H1 (cell line): ENCODE data around the gene GJD4. TPM values are rescaled to one million over a fixed set of nuclear protein-coding genes. Genes with fewer than 3 reads are reported as not detected.

Experiments used
- CTCF ChIA-PET: fragments of 300-600 bp; sonication (Branson Sonifier 250); formaldehyde crosslinking; loops from one replicate; lab custom pipeline; 2021; ENCODE audit not compliant: partially characterized antibody; lab: Charles Lee
- POLR2A ChIA-PET: fragments of 300-600 bp; sonication (Branson Sonifier 250); formaldehyde crosslinking; loops from one replicate; lab custom pipeline; 2021; ENCODE audit warnings: inconsistent platforms; ENCODE audit not compliant: partially characterized antibody; lab: Charles Lee
- DNase-seq, 2 experiments: peaks; one replicate each; pipeline versions ENCODE4 v3.0.0 to v3.0.0-alpha.2; 2010 to 2022; ENCODE audit warnings: low spot score in 2 of 2, low read depth in 1 of 2, mixed read lengths in 1 of 2
- FAIRE-seq: peaks from 2 replicates; lab custom pipeline; 2011; peaks lifted over from hg19 to GRCh38; lab: Jason Lieb, UNC
- H2AFZ ChIP-seq: 2 replicates; pipeline ENCODE4 v1.8.1; 2012; ENCODE audit warnings: low read length, inconsistent platforms
- H2AK5ac ChIP-seq: 2 replicates; pipeline ENCODE4 v1.6.1; 2013; ENCODE audit warnings: low read depth, low read length
- H2BK120ac ChIP-seq: replicated peaks from 2 replicates; pipeline ENCODE3; 2013; ENCODE audit warnings: low read depth, low read length, inconsistent platforms
- H2BK12ac ChIP-seq: 2 replicates; pipeline ENCODE4 v1.6.1; 2013; ENCODE audit warnings: low read depth, low read length
- H2BK15ac ChIP-seq: 2 replicates; pipeline ENCODE4 v1.6.1; 2013; ENCODE audit warnings: low read length
- H2BK20ac ChIP-seq: 2 replicates; pipeline ENCODE4 v1.6.1; 2013; ENCODE audit warnings: low read length
- H2BK5ac ChIP-seq: 2 replicates; pipeline ENCODE4 v1.6.1; 2013; ENCODE audit warnings: low read depth, low read length
- H3K14ac ChIP-seq: 2 replicates; pipeline ENCODE4 v1.6.1; 2013; ENCODE audit warnings: inconsistent platforms; ENCODE audit not compliant: insufficient read length
- H3K18ac ChIP-seq: 2 replicates; pipeline ENCODE4 v1.6.1; 2013; ENCODE audit warnings: low read length; ENCODE audit errors: extremely low read depth
- H3K23ac ChIP-seq: 2 replicates; pipeline ENCODE4 v1.6.1; 2013; ENCODE audit warnings: inconsistent platforms; ENCODE audit not compliant: insufficient read length
- H3K23me2 ChIP-seq: 2 replicates; pipeline ENCODE4 v1.6.1; 2013; ENCODE audit warnings: low read depth, low read length
- H3K27ac ChIP-seq: 2 replicates; pipeline ENCODE4 v1.6.1; 2011; ENCODE audit warnings: low read depth, low read length, inconsistent platforms
- H3K27me3 ChIP-seq, 4 experiments: replicated peaks in 1 of 4; 1 replicate in 1 of 4; 2 replicates in 3 of 4; pipeline versions ENCODE4 v1.6.1 to v1.8.1; 2011 to 2013; ENCODE audit warnings: low read length in 3 of 4, mild to moderate bottlenecking in 3 of 4, inconsistent platforms in 2 of 4, mixed read lengths in 2 of 4, moderate library complexity in 1 of 4; ENCODE audit not compliant: control insufficient read depth in 3 of 4, insufficient read depth in 3 of 4; ENCODE audit errors: extremely low read depth in 1 of 4
- H3K36me3 ChIP-seq, 4 experiments: 2 replicates each; pipeline versions ENCODE4 v1.6.1 to v1.8.1; 2011 to 2013; ENCODE audit warnings: mild to moderate bottlenecking in 4 of 4, low read length in 3 of 4, moderate library complexity in 2 of 4, control low read depth in 1 of 4, inconsistent platforms in 1 of 4; ENCODE audit not compliant: insufficient read depth in 4 of 4, control insufficient read depth in 2 of 4
- H3K4ac ChIP-seq: replicated peaks from 2 replicates; pipeline ENCODE3; 2013; ENCODE audit warnings: low read length, low read depth, mixed read lengths, inconsistent platforms; ENCODE audit not compliant: insufficient read length
- H3K4me1 ChIP-seq, 4 experiments: replicated peaks in 1 of 4; 1 replicate in 1 of 4; 2 replicates in 3 of 4; pipeline versions ENCODE4 v1.6.1 to v1.8.1; 2011 to 2013; ENCODE audit warnings: low read length in 3 of 4, inconsistent platforms in 2 of 4, mixed read lengths in 1 of 4; ENCODE audit not compliant: insufficient read depth in 4 of 4, control insufficient read depth in 3 of 4
- H3K4me2 ChIP-seq, 2 experiments: 2 replicates each; pipeline versions ENCODE4 v1.6.1 to v1.8.1; 2011 to 2013; ENCODE audit warnings: low read depth in 2 of 2, low read length in 2 of 2, control low read depth in 1 of 2, inconsistent platforms in 1 of 2, mild to moderate bottlenecking in 1 of 2; ENCODE audit not compliant: insufficient read depth in 1 of 2
- H3K4me3 ChIP-seq, 4 experiments: fragments of 200-600, 300-600 bp in 1 of 4; sonication (generic), shearing (Covaris generic), sonication (Bioruptor Twin) in 1 of 4; 2 replicates each; pipeline versions ENCODE4 v1.5.1 to v1.8.1; 2011 to 2016; ENCODE audit warnings: low read length in 4 of 4, low read depth in 3 of 4, control low read depth in 2 of 4, inconsistent platforms in 2 of 4, mild to moderate bottlenecking in 2 of 4, mixed read lengths in 1 of 4, moderate library complexity in 1 of 4; ENCODE audit not compliant: insufficient read depth in 2 of 4; ENCODE audit errors: extremely low read depth in 1 of 4
- H3K56ac ChIP-seq: replicated peaks from 2 replicates; pipeline ENCODE3; 2013; ENCODE audit warnings: low read depth, mild to moderate bottlenecking, mixed read lengths, low read length, inconsistent platforms; ENCODE audit not compliant: insufficient read length
- H3K79me1 ChIP-seq: 2 replicates; pipeline ENCODE4 v1.6.1; 2013; ENCODE audit warnings: low read depth, low read length, control low read depth
- H3K79me2 ChIP-seq, 2 experiments: 2 replicates each; pipeline versions ENCODE4 v1.6.1 to v1.8.1; 2012 to 2013; ENCODE audit warnings: low read length in 2 of 2, mild to moderate bottlenecking in 2 of 2, inconsistent platforms in 1 of 2; ENCODE audit not compliant: insufficient read depth in 2 of 2, control insufficient read depth in 1 of 2
- H3K9ac ChIP-seq, 4 experiments: replicated peaks in 1 of 4; 1 replicate in 1 of 4; 2 replicates in 3 of 4; pipeline versions ENCODE4 v1.6.1 to v1.8.1; 2011 to 2013; ENCODE audit warnings: low read depth in 3 of 4, low read length in 3 of 4, control low read depth in 2 of 4, mild to moderate bottlenecking in 2 of 4, moderate library complexity in 2 of 4, inconsistent platforms in 1 of 4; ENCODE audit errors: extremely low read depth in 1 of 4
- H3K9me3 ChIP-seq, 2 experiments: 2 replicates each; pipeline versions ENCODE4 v1.6.1 to v1.8.1; 2012 to 2013; ENCODE audit warnings: mild to moderate bottlenecking in 2 of 2, moderate library complexity in 2 of 2, control low read depth in 1 of 2, inconsistent platforms in 1 of 2, low read depth in 1 of 2, low read length in 1 of 2, mixed read lengths in 1 of 2; ENCODE audit not compliant: insufficient read depth in 2 of 2
- H4K20me1 ChIP-seq, 2 experiments: replicated peaks in 1 of 2; 2 replicates each; pipeline versions ENCODE3 to v1.8.1; 2011 to 2013; ENCODE audit warnings: inconsistent platforms in 2 of 2, low read length in 2 of 2, mild to moderate bottlenecking in 1 of 2; ENCODE audit not compliant: insufficient read depth in 2 of 2, control insufficient read depth in 1 of 2
- H4K5ac ChIP-seq: 2 replicates; pipeline ENCODE4 v1.6.1; 2013; ENCODE audit warnings: low read length, low read depth, mixed read lengths, inconsistent platforms; ENCODE audit not compliant: insufficient read length
- H4K8ac ChIP-seq: 2 replicates; pipeline ENCODE4 v1.8.0; 2013; ENCODE audit warnings: mild to moderate bottlenecking, moderate library complexity, low read length, inconsistent platforms; ENCODE audit not compliant: insufficient read depth; ENCODE audit errors: extremely low read depth
- H4K91ac ChIP-seq: replicated peaks from 2 replicates; pipeline ENCODE3; 2013; ENCODE audit warnings: low read length, mixed read lengths, inconsistent platforms; ENCODE audit not compliant: insufficient read length
- CBX5 ChIP-seq: fragments of 300-800, 300-1000 bp; sonication (generic); IDR thresholded peaks from 2 replicates; pipeline ENCODE4 v1.7.1; 2016; ENCODE audit warnings: antibody characterized with exemption, low read length, low read depth
- CBX8 ChIP-seq: fragments of 300-800, 300-1000 bp; sonication (generic); IDR thresholded peaks from 2 replicates; pipeline ENCODE4 v1.7.1; 2016; ENCODE audit warnings: low read depth, low read length, borderline replicate concordance
- CHD1 ChIP-seq: IDR thresholded peaks from 2 replicates; pipeline ENCODE4 v1.6.1; 2012; ENCODE audit warnings: low read depth, low read length, improper control_type of control experiment
- GABPA ChIP-seq: IDR thresholded peaks from 2 replicates; pipeline ENCODE4 v1.6.1; 2011; ENCODE audit warnings: mild to moderate bottlenecking, low read length, moderate library complexity, borderline replicate concordance; ENCODE audit not compliant: insufficient read depth
- HDAC6 ChIP-seq: IDR thresholded peaks from one replicate; pipeline ENCODE4 v1.7.1; 2012; ENCODE audit warnings: low read depth, mild to moderate bottlenecking, inconsistent platforms, low read length, moderate library complexity
- SAP30 ChIP-seq: fragments of 300-600 bp; sonication (generic); IDR thresholded peaks from 2 replicates; pipeline ENCODE4 v1.7.1; 2012; ENCODE audit warnings: low read length, moderate library complexity, mild to moderate bottlenecking, inconsistent platforms; ENCODE audit not compliant: insufficient read depth, insufficient replicate concordance
- SIX5 ChIP-seq: IDR thresholded peaks from 2 replicates; pipeline ENCODE4 v1.6.1; 2011; ENCODE audit warnings: mild to moderate bottlenecking, low read depth, low read length
- SP2 ChIP-seq: IDR thresholded peaks from 2 replicates; pipeline ENCODE4 v1.6.1; 2012; ENCODE audit warnings: mild to moderate bottlenecking, low read length, inconsistent platforms
- ZNF274 ChIP-seq: IDR thresholded peaks from 2 replicates; pipeline ENCODE4 v1.7.0; 2012; ENCODE audit warnings: low read length, borderline replicate concordance; ENCODE audit errors: extremely low read depth
- polyA plus RNA-seq, 7 experiments: library from polyadenylated mRNA; depleted of rRNA in 3 of 7; stranded (reverse) in 5 of 7; unstranded in 2 of 7; fragments of >200 nt in 5 of 7; fragments of 200-250 nt in 2 of 7; gene quantifications; 1 replicate in 5 of 7; 2 replicates in 1 of 7; 4 replicates in 1 of 7; pipeline versions ENCODE4 v1.2.1 to v1.2.3, GENCODE V29; 2011 to 2013; ENCODE audit warnings: missing spikeins in 2 of 7, mixed read lengths in 2 of 7
- total RNA-seq: library from RNA; stranded (reverse); fragmentation: NEBNext Ultra II Directional; extraction: Animal tissue kit (Norgen Biotek cat#: 25700); gene quantifications from 2 replicates; pipeline ENCODE4 v1.2.1, GENCODE V29; 2021

GJD4 gene
- total and polyA plus RNA-seq, 2 of the 8 experiments (the other 6 are each of a cell fraction or from before 2014, with no cell fraction given): not detected

DNA sequence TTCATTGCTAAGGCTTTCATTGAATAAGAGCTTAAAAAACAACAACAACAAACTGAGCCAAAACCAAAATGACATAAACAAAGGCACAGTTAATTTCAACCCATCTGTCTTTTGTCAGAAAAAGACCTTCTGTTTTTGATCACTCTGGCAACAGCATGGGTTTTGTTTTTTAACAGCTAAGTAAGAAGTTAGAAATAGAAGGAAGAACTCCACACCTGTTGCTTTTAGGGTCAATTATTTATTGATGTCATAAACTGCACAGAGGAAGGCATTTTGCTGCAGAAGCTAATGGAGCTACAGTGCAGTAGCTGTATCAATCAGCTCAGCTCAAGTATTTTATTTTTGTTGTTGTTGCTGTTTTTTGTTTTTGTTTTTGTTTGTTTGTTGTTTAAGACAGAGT is 16.3 kb upstream of the GJD4 start:
- H3K27me3 ChIP-seq: no peaks in the 10 kb centered on the region; a peak in 1 of 7 replicates
- H3K36me3 ChIP-seq: no peaks in the 10 kb centered on the region
- FAIRE-seq (no peak), DNase-seq (no peak)
- H2BK12ac ChIP-seq: no peak overlapping the region
- H4K8ac ChIP-seq: no peak overlapping the region
- no peak overlapping the region for H3K4me2 ChIP-seq
- no peaks in the 10 kb centered on the region for H4K20me1 ChIP-seq
- no peak overlapping the region for H3K4ac ChIP-seq
- no peaks in the 10 kb centered on the region for H3K79me2 ChIP-seq
- H3K18ac ChIP-seq: no peak overlapping the region
- POLR2A ChIA-PET: no interaction called here
- H3K14ac ChIP-seq: no peak overlapping the region
- peaks cover 1% of the 10 kb centered on the region; the same call in 1 of the 2 replicates for H3K23me2 ChIP-seq
- no peaks in the 10 kb centered on the region for H3K79me1 ChIP-seq
- H2BK5ac ChIP-seq: no peak overlapping the region
- H2BK20ac ChIP-seq: no peak overlapping the region
- peaks cover 6 to 12% of the 10 kb centered on the region in 2 experiments for H3K9me3 ChIP-seq
- H2AFZ ChIP-seq: no peak overlapping the region
- H4K91ac ChIP-seq: no peak overlapping the region
- TF ChIP-seq SAP30: no peak
- no peak for TF ChIP-seq CHD1
- no peak for TF ChIP-seq SIX5
- TF ChIP-seq ZNF274: no peak
- TF ChIP-seq GABPA: no peak
- TF ChIP-seq CBX5: no peak
- no peak for TF ChIP-seq HDAC6
- TF ChIP-seq CBX8: no peak
- no peak for TF ChIP-seq SP2
- H2AK5ac ChIP-seq: no peak overlapping the region
- CTCF ChIA-PET: interaction anchor here (0.8 to 2.2 kb wide), 6 partner anchors 8 to 26 kb away, joined by 3 to 10 read pairs (median 6); no protein-coding TSS in a partner anchor
- H2BK15ac ChIP-seq: no peak overlapping the region
- H3K23ac ChIP-seq: no peak overlapping the region
- H2BK120ac ChIP-seq: no peak overlapping the region
- H3K4me3 ChIP-seq: no peak overlapping the region
- H3K27ac ChIP-seq: no peak overlapping the region
- no peak overlapping the region for H3K9ac ChIP-seq
- peaks cover 0 to 9% (median 4%) of the 10 kb centered on the region in 4 experiments; a peak in 6 of 7 replicates for H3K4me1 ChIP-seq
- H3K56ac ChIP-seq: no peak overlapping the region
- H4K5ac ChIP-seq: no peak overlapping the region
